Skeletal muscle satellite cell (primary cell): ENCODE data around the gene IL18RAP. TPM values are rescaled to one million over a fixed set of nuclear protein-coding genes. Genes with fewer than 3 reads are reported as not detected.

ENCODE experiments used
- H3K27me3 ChIP-seq: 2 replicates; pipeline ENCODE4 v1.7.0; 2013; ENCODE audit warnings: low read length; ENCODE audit not compliant: control insufficient read depth, insufficient read depth
- H3K36me3 ChIP-seq: 2 replicates; pipeline ENCODE4 v1.7.0; 2013; ENCODE audit warnings: mild to moderate bottlenecking, control low read depth, low read length; ENCODE audit not compliant: insufficient read depth
- H3K4me1 ChIP-seq: 2 replicates; pipeline ENCODE4 v1.7.0; 2013; ENCODE audit warnings: low read length; ENCODE audit not compliant: control insufficient read depth, insufficient read depth
- H3K4me2 ChIP-seq: 2 replicates; pipeline ENCODE4 v1.7.0; 2013; ENCODE audit warnings: mild to moderate bottlenecking, low read length
- H3K4me3 ChIP-seq: 2 replicates; pipeline ENCODE4 v1.7.0; 2013; ENCODE audit warnings: low read length
- H3K9ac ChIP-seq: 2 replicates; pipeline ENCODE4 v1.7.0; 2013; ENCODE audit warnings: mild to moderate bottlenecking, low read depth, low read length, moderate library complexity
- H3K9me3 ChIP-seq: replicated peaks from 2 replicates; pipeline ENCODE4 v1.7.0; 2013; ENCODE audit warnings: mild to moderate bottlenecking, control low read depth, low read length
- total RNA-seq: library from RNA; depleted of rRNA; stranded (reverse); fragments of >200 nt; gene quantifications from 2 replicates; pipeline ENCODE4 v1.2.3, GENCODE V29; 2012; rRNA removed

IL18RAP gene
- total RNA-seq = not detected in 2 replicates

- Histone ChIP-seq H3K4me1 (no peaks in the 10 kb centered on the region), H3K9me3 (no peaks in the 10 kb centered on the region)
Observed at GRCh38 chr2:102422910-102423309, at the start of gene IL18RAP. IL18RAP (plus strand) TSS chr2:102423160; CDS start chr2:102423278, 118 bp downstream.

GRCh38 chr2:102376052-102376591 is 46.8 kb upstream of the IL18RAP start:
- Histone ChIP-seq H3K4me3 (no peak overlapping the region), H3K4me2 (no peak overlapping the region), H3K9ac (no peak overlapping the region), H3K36me3 (no peaks in the 10 kb centered on the region), H3K9me3 (no peaks in the 10 kb centered on the region), H3K4me1 (peaks cover 3% of the 10 kb centered on the region), H3K27me3 (peaks cover 9% of the 10 kb centered on the region)

More at GRCh38 chr2:102422910-102423309, at the start of gene IL18RAP:
- Histone ChIP-seq H3K9ac (no peak within 1 kb of the TSS), H3K27me3 (peaks cover 50% of the 10 kb centered on the region), H3K36me3 (no peaks in the 10 kb centered on the region), H3K4me3 (no peak within 1 kb of the TSS), H3K4me2 (no peak within 1 kb of the TSS)

GRCh38 chr2:102383722-102384121 is 39.2 kb upstream of the IL18RAP start:
- H3K4me2 ChIP-seq = no peak overlapping the region
- peaks cover 5% of the 10 kb centered on the region for H3K27me3 ChIP-seq
- no peaks in the 10 kb centered on the region for H3K4me1 ChIP-seq
- H3K4me3 ChIP-seq = no peak overlapping the region
- peaks cover 9% of the 10 kb centered on the region for H3K9me3 ChIP-seq
- no peak overlapping the region for H3K9ac ChIP-seq
- no peaks in the 10 kb centered on the region for H3K36me3 ChIP-seq

GRCh38 chr2:102385522-102385921 is 37.4 kb upstream of the IL18RAP start:
- Histone ChIP-seq H3K4me1 (no peaks in the 10 kb centered on the region), H3K4me2 (no peak overlapping the region), H3K36me3 (no peaks in the 10 kb centered on the region), H3K4me3 (no peak overlapping the region), H3K9me3 (peaks cover 9% of the 10 kb centered on the region), H3K9ac (no peak overlapping the region), H3K27me3 (peaks cover 3% of the 10 kb centered on the region)

GRCh38 chr2:102386004-102386403 is 37.0 kb upstream of the IL18RAP start:
- no peak overlapping the region for H3K4me2 ChIP-seq
- no peaks in the 10 kb centered on the region for H3K36me3 ChIP-seq
- H3K9me3 ChIP-seq = peaks cover 9% of the 10 kb centered on the region
- H3K9ac ChIP-seq = no peak overlapping the region
- H3K4me3 ChIP-seq = no peak overlapping the region
- H3K27me3 ChIP-seq = no peaks in the 10 kb centered on the region
- no peaks in the 10 kb centered on the region for H3K4me1 ChIP-seq

- H3K4me3 ChIP-seq = no peak overlapping the region
- H3K9me3 ChIP-seq = peaks cover 9% of the 10 kb centered on the region
- no peak overlapping the region for H3K4me2 ChIP-seq
- H3K36me3 ChIP-seq = no peaks in the 10 kb centered on the region
- no peaks in the 10 kb centered on the region for H3K27me3 ChIP-seq
- no peak overlapping the region for H3K9ac ChIP-seq
- no peaks in the 10 kb centered on the region for H3K4me1 ChIP-seq
Observed at GRCh38 chr2:102386867-102387541, 36.0 kb upstream of the IL18RAP start.

- no peaks in the 10 kb centered on the region for H3K36me3 ChIP-seq
- no peak overlapping the region for H3K9ac ChIP-seq
- peaks cover 9% of the 10 kb centered on the region for H3K9me3 ChIP-seq
- no peaks in the 10 kb centered on the region for H3K27me3 ChIP-seq
- H3K4me1 ChIP-seq = no peaks in the 10 kb centered on the region
- H3K4me2 ChIP-seq = no peak overlapping the region
- no peak overlapping the region for H3K4me3 ChIP-seq
Observed at GRCh38 chr2:102387763-102388546, 35.0 kb upstream of the IL18RAP start.

- Histone ChIP-seq H3K36me3 (no peaks in the 10 kb centered on the region), H3K4me3 (no peak overlapping the region), H3K9ac (no peak overlapping the region), H3K9me3 (no peaks in the 10 kb centered on the region), H3K4me1 (no peaks in the 10 kb centered on the region), H3K27me3 (peaks cover 8% of the 10 kb centered on the region), H3K4me2 (no peak overlapping the region)
Observed at GRCh38 chr2:102391565-102391964, 31.4 kb upstream of the IL18RAP start.

GRCh38 chr2:102392096-102392495 is 30.9 kb upstream of the IL18RAP start:
- H3K27me3 ChIP-seq = peaks cover 8% of the 10 kb centered on the region

GRCh38 chr2:102392942-102393341 is 30.0 kb upstream of the IL18RAP start:
- no peaks in the 10 kb centered on the region for H3K4me1 ChIP-seq
- no peaks in the 10 kb centered on the region for H3K9me3 ChIP-seq
- H3K27me3 ChIP-seq = peaks cover 13% of the 10 kb centered on the region
- H3K4me2 ChIP-seq = no peak overlapping the region
- H3K9ac ChIP-seq = no peak overlapping the region
- no peaks in the 10 kb centered on the region for H3K36me3 ChIP-seq
- no peak overlapping the region for H3K4me3 ChIP-seq

More at GRCh38 chr2:102392096-102392495, 30.9 kb upstream of the IL18RAP start:
- no peak overlapping the region for H3K4me2 ChIP-seq
- H3K36me3 ChIP-seq = no peaks in the 10 kb centered on the region
- H3K4me1 ChIP-seq = no peaks in the 10 kb centered on the region
- H3K9me3 ChIP-seq = no peaks in the 10 kb centered on the region
- H3K4me3 ChIP-seq = no peak overlapping the region
- H3K9ac ChIP-seq = no peak overlapping the region

- peaks cover 13% of the 10 kb centered on the region for H3K27me3 ChIP-seq
- no peak overlapping the region for H3K4me3 ChIP-seq
- no peaks in the 10 kb centered on the region for H3K36me3 ChIP-seq
- H3K9ac ChIP-seq = no peak overlapping the region
- H3K9me3 ChIP-seq = no peaks in the 10 kb centered on the region
- no peaks in the 10 kb centered on the region for H3K4me1 ChIP-seq
- no peak overlapping the region for H3K4me2 ChIP-seq
Observed at GRCh38 chr2:102396012-102396411, 26.9 kb upstream of the IL18RAP start.
